Bronchial epithelial cell (primary cell): ENCODE data around the gene SLC27A2. TPM values are rescaled to one million over a fixed set of nuclear protein-coding genes. Genes with fewer than 3 reads are reported as not detected.
A peak's percentile ranks its signal among the peaks of the same experiment; 100 is the strongest.

Experiments
- DNase-seq: peaks from one replicate; pipeline ENCODE4 v3.0.0-alpha.2; 2010; ENCODE audit warnings: low read depth
- FAIRE-seq: peaks from 2 replicates; lab custom pipeline; 2011; peaks lifted over from hg19 to GRCh38; lab: Jason Lieb, UNC
- H3K27me3 ChIP-seq: 2 replicates; pipeline ENCODE4 v1.5.1; 2011; ENCODE audit warnings: low read length; ENCODE audit not compliant: control insufficient read depth, insufficient read depth
- H3K36me3 ChIP-seq: 2 replicates; pipeline ENCODE4 v1.5.1; 2011; ENCODE audit warnings: low read length; ENCODE audit not compliant: control insufficient read depth, insufficient read depth
- H3K4me3 ChIP-seq: 2 replicates; pipeline ENCODE4 v1.5.1; 2011; ENCODE audit warnings: mild to moderate bottlenecking, low read depth, low read length, control low read depth
- total RNA-seq: library from RNA; depleted of rRNA; stranded (reverse); fragments of >200 nt; gene quantifications from 2 replicates; pipeline ENCODE4 v1.2.1, GENCODE V29; 2014
- TF ChIP-seq, protein P1 (sequence below): IDR thresholded peaks from 2 replicates; pipeline ENCODE4 v1.5.1; 2011; ENCODE audit warnings: mild to moderate bottlenecking, moderate library complexity, low read length, control low read depth, inconsistent platforms; ENCODE audit not compliant: insufficient read depth, severe bottlenecking

Gene SLC27A2
- total RNA-seq, 1 donor from 2014 or later, result 1.3 TPM

- TF ChIP-seq, protein P1, sequence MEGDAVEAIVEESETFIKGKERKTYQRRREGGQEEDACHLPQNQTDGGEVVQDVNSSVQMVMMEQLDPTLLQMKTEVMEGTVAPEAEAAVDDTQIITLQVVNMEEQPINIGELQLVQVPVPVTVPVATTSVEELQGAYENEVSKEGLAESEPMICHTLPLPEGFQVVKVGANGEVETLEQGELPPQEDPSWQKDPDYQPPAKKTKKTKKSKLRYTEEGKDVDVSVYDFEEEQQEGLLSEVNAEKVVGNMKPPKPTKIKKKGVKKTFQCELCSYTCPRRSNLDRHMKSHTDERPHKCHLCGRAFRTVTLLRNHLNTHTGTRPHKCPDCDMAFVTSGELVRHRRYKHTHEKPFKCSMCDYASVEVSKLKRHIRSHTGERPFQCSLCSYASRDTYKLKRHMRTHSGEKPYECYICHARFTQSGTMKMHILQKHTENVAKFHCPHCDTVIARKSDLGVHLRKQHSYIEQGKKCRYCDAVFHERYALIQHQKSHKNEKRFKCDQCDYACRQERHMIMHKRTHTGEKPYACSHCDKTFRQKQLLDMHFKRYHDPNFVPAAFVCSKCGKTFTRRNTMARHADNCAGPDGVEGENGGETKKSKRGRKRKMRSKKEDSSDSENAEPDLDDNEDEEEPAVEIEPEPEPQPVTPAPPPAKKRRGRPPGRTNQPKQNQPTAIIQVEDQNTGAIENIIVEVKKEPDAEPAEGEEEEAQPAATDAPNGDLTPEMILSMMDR, result no peak
- DNase-seq, result no peak
- Histone ChIP-seq H3K4me3 (no peak overlapping the region), H3K27me3 (no peaks in the 10 kb centered on the region), H3K36me3 (no peaks in the 10 kb centered on the region)
- FAIRE-seq, result no peak
Measured at GRCh38 chr15:50190166-50190570, 8.2 kb downstream of the SLC27A2 start.

- H3K4me3 ChIP-seq, result no peak overlapping the region
- H3K36me3 ChIP-seq, result no peaks in the 10 kb centered on the region
- TF ChIP-seq, protein P1, result no peak
- no peaks in the 10 kb centered on the region for H3K27me3 ChIP-seq
- DNase-seq (no peak), FAIRE-seq (no peak)
Measured at GRCh38 chr15:50190723-50191122, 8.7 kb downstream of the SLC27A2 start.

DNA sequence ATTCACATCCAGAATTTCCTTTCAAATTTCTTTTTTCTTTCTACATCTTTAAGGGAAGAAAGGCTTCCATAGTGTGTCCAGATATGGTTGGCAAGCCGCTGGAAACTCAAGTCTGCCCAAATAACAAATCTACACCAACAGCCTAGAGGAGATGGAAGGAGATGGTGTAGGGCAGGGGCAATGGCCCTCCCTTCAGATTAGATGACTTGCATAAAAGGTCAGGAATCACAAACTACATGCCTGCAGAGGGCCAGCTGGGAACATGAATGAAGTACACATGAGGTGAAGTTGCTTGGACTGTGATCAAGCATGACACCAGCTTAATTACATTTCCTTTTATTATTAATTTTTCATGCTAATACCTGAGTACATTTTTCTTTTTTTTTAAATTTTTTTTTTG, 10.2 kb downstream of the SLC27A2 start:
- no peak for FAIRE-seq
- no peaks in the 10 kb centered on the region for H3K36me3 ChIP-seq
- H3K4me3 ChIP-seq, result no peak overlapping the region
- DNase-seq, result no peak
- no peaks in the 10 kb centered on the region for H3K27me3 ChIP-seq
- TF ChIP-seq, protein P1, result no peak

GRCh38 chr15:50192926-50193620, 11.1 kb downstream of the SLC27A2 start:
- FAIRE-seq, result no peak
- peak; percentile 84 for DNase-seq

DNA sequence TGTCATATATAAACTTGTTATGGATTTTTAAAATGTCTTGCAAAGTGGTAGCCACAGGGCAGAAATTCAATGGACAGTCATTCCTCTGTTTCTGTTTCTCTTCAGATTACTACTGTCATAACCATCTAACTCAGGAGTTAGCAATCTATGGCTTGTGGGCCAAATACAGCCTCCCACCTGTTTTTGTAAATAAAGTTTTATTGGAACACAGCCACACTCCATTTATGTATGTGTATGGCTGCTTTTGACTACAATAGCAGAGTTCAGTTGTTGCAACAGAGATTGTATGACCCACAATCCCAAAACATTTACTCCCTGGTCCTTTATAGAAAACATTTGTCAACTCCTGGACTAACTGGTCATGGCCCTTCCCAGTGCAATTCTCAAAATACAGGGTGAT, 20.0 kb downstream of the SLC27A2 start:
- FAIRE-seq (no peak), DNase-seq (no peak)
- Histone ChIP-seq H3K36me3 (no peaks in the 10 kb centered on the region), H3K27me3 (no peaks in the 10 kb centered on the region), H3K4me3 (no peak overlapping the region)
- TF ChIP-seq, protein P1, result no peak

More at GRCh38 chr15:50192926-50193620, 11.1 kb downstream of the SLC27A2 start:
- TF ChIP-seq, protein P1, result no peak
- H3K36me3 ChIP-seq, result no peaks in the 10 kb centered on the region
- H3K4me3 ChIP-seq, result no peak overlapping the region
- no peaks in the 10 kb centered on the region for H3K27me3 ChIP-seq

DNA sequence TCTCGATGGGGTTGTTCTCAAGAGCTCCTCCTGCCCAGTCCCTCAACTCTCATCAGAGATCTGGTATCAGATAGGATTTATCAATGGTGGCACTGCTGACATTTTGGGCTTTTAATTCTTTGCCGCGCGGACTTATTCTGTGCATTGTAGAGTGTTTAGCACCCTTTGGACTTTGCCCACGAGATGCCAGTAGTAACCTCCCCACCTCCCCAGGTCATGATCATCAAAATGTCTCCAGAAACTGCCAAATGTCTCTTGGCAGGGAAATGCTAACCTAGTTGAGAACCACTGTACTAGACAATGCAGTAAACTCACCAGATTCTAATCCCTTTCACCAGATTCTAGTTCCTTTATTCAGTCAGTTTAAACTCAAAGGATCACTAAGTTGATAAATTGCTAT, 24.0 kb downstream of the SLC27A2 start:
- Histone ChIP-seq H3K4me3 (no peak overlapping the region), H3K27me3 (no peaks in the 10 kb centered on the region), H3K36me3 (no peaks in the 10 kb centered on the region)
- FAIRE-seq (no peak), DNase-seq (no peak)
- TF ChIP-seq, protein P1, result no peak
